ENCODE data around the gene KRTAP9-1.
"Not testable (repeated sequence)": the region's sequence is repeated elsewhere in the genome, so short reads cannot be mapped to it uniquely, and the experiment has no call there.

KRTAP9-1 gene, protein sequence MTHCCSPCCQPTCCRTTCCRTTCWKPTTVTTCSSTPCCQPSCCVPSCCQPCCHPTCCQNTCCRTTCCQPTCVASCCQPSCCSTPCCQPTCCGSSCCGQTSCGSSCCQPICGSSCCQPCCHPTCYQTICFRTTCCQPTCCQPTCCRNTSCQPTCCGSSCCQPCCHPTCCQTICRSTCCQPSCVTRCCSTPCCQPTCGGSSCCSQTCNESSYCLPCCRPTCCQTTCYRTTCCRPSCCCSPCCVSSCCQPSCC

DNA sequence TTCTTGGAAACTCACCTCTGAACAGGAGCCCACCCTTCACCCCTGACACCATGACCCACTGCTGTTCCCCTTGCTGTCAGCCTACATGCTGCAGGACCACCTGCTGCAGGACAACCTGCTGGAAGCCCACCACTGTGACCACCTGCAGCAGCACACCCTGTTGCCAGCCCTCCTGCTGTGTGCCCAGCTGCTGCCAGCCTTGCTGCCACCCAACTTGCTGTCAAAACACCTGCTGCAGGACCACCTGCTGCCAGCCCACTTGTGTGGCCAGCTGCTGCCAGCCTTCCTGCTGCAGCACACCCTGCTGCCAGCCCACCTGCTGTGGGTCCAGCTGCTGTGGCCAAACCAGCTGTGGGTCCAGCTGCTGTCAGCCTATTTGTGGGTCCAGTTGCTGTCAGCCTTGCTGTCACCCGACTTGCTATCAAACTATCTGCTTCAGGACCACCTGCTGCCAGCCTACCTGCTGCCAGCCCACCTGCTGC is at the start of gene KRTAP9-1:
TSS of gene KRTAP9-1 (plus strand) at position 51 of the 482 bp plus-strand sequence. CDS start at position 51, 0 bp downstream.
- DNase-seq (ENCODE audit: low read depth in 1 of 2, low spot score in 1 of 2) = not testable (repeated sequence)

DNA sequence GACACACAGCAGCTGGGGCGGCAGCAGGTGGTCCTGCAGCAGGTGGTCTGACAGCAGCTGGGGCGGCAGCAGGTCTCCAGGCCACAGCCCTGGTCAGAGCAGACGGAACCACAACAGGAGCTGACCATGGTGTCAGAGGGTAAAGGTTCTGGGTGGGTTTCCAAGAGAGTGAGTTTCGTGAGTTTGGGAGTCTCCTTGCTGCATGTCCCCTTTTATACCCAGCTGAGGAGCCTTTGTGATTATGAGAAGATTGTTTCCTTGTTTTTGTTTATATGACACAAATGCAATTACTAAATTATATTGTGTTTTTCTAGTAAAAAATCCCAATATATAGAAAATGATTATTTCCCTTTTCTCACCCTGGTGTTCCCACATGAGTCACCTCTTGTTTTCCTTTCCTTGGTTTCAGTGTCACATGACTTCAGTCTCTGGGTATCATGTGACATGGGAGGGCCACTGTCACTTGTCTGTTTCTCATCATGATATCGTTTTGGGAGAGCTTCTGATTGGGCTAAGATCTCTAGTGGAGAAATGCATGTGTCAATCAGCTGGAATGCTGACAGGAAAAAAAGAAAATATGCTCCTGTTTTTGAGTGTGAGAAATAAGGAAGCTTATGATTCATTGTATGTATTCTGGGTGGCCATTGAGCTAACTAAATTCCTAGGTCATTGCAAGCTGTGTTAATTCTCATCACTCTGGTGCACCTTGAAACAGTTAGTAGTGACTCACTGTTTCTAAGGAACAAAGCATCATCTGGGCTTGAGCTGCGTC is 49.1 kb upstream of the KRTAP9-1 start, which contains the start of gene KRTAP4-6:
TSS of gene KRTAP4-6 (minus strand) at position 185 of the 772 bp plus-strand sequence. CDS start at position 128, 57 bp downstream.
- DNase-seq (ENCODE audit: low read depth in 1 of 2, low spot score in 1 of 2) = no peak

DNA sequence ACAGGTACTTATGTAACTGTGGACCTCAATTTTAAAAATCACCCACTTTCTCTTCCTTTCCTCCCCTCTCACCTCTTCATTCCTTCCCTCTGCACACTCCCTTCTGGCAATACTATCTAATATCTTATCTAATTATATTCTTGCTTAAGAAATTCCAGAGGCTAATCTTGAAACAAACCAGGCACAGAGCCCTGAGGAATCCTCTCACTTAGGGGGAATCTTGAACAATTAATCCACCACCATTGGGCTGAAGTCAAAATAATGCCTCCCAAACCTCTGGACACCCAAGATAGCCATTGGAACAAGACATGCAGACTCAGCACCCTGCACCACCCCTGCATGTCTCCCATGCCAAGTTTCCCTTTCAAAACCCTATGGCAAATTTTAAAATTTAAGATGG is 48.3 kb upstream of the KRTAP9-1 start:
- no peak for DNase-seq (ENCODE audit: low read depth in 1 of 2, low spot score in 1 of 2)

DNA sequence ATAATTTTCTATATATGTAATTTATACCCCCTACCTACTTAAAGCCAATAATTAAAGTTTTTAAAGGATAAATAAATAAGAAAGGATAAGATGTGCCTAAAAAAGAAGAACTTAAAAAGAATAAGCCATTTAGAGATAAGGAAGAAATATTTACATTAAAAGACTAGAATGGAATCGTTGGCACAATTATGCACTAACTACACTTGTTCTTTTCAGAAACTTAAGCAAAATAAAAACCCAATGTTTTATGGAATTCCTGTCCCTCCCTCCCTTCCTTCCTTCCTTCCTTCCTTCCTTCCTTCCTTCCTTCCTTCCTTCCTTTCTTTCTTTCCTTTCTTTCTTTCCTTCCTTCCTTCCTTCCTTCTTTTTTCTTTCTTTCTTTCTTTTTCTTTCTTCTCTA is 44.8 kb upstream of the KRTAP9-1 start:
- DNase-seq (ENCODE audit: low read depth in 1 of 2, low spot score in 1 of 2) = no peak

DNA sequence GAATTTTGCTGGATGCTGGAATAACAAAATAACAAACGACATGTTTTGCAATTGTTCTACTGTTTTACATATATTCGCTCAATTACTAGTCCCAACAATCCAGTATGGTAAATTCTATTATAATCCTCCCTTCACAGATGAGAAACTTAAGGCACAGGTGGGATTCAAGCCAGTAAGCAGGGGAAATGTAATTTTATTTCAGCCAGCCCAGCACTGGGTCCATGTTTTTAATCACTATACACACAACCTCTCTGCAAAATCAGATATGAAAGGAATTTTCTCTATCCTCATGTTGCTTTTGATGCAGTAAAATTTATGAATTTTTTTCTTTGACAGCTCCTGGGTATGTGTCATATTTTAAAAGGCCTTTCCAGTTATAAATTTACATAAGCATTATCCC is 44.4 kb upstream of the KRTAP9-1 start:
- no peak for DNase-seq (ENCODE audit: low read depth in 1 of 2, low spot score in 1 of 2)

DNA sequence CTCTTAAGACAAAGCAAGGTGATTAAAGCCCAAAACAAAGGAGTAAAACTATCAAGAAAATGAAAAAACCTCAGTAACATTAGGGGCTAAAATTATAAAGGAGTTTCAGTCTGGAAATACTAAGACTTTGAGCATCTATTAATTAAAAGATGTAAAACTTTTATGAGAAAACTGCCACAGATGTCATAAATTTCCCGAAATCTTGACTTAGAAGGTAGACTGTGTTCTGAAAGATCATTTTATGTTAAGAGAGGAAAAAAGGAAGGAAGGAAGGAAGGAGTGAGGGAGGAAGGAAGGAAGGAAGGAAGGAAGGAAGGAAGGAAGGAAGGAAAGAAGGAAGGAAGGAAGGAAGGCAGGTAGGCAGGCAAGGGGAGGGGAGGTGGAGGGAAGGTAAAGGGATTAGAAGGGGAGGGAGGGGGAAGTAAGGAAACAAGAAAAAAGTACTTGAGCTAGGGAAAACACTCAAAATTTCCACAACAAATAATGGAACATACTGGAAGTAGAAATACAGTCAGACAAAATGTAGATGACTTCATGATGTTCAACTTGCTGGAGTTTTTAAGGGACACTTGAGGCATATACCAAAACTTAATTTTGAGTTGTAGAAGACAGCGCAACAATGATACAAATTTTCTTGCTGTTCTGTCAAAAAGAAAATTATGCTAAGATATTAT is 42.0 kb upstream of the KRTAP9-1 start:
- DNase-seq (ENCODE audit: low read depth in 1 of 2, low spot score in 1 of 2) = no peak

DNA sequence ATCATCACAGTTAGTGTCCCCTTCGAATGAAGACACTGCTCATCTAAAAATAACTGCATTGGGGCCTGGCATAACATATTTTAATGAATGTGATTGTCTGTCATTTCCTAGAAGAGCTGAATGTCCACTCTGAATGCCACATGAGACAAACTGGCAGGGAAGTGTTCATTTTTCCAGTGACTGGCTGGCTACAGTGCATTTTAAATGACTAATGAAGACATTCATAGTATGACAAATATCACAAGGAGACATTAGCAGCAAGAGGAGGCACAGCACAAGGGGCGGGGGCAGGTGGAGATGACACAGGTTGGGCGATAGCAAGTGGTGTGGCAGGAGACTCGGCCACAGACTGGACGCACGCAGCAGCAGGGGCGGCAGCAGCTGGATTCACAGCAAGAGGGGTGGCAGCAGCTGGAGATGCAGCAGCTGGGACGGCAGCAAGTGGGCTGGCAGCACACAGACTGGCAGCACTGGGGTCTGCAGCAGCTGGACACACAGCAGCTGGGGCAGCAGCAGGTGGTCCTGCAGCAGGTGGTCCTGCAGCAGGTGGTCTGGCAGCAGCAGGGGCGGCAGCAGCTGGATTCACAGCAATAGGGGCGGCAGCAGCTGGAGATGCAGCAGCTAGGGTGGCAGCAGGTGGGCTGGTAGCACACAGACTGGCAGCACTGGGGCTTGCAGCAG is 40.6 kb upstream of the KRTAP9-1 start:
- not testable (repeated sequence) for DNase-seq (ENCODE audit: low read depth in 1 of 2, low spot score in 1 of 2)

DNA sequence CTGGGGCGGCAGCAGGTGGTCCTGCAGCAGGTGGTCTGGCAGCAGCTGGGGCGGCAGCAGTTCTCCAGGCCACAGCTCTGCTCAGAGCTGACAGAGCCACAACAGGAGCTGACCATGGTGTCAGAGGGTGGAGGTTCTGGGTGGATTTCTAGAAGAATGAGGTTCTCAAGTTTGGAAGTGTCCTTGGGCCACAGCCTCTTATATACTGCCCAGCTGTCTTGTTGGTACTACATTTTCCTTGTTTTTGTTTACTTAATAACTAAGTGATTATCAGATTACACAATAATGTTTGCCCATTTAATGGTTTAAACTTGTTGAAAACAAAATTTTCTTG is 40.1 kb upstream of the KRTAP9-1 start, which contains the start of gene KRTAP4-5:
TSS of gene KRTAP4-5 (minus strand) at position 174 of the 334 bp plus-strand sequence. CDS start at position 116, 58 bp downstream.
- DNase-seq (ENCODE audit: low read depth in 1 of 2, low spot score in 1 of 2) = no peak

DNA sequence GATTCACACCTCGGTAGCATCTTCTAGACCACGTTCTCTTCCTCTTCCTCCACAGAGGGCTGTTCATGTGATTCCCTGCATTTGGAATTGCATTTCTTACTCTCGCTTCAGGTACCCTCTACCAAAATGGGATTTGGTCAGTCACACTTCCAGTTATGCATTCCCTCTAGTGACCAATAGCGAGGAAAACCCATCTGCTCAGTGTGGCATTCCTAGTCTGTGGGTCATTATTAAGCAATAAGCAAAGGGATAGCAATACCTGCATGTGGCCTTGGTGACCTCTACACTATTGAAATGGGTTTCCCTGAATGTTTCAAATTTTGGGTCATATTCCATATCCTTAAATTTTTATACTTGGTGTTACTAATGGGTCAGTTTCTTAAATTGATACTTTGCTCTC is 39.7 kb upstream of the KRTAP9-1 start:
- no peak for DNase-seq (ENCODE audit: low read depth in 1 of 2, low spot score in 1 of 2)

DNA sequence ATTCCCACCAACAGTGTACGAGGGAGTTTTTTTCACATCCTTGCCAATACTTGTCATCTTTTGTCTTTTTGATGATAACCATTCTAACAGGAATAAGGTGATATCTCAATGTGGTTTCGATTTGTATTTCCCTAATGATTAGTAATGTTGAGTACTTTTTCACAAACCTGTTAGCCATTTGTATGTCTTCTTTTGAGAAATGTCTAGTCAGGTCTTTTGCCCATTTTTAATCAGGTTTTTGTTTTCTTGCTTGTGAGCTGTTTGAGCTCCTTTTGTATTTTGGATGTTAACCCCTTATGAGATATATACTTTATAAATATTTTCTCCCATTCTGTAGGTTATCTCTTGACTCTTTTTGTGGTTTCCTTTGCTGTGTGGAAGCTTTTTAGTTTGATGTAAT is 38.2 kb upstream of the KRTAP9-1 start:
- no peak for DNase-seq (ENCODE audit: low read depth in 1 of 2, low spot score in 1 of 2)

DNA sequence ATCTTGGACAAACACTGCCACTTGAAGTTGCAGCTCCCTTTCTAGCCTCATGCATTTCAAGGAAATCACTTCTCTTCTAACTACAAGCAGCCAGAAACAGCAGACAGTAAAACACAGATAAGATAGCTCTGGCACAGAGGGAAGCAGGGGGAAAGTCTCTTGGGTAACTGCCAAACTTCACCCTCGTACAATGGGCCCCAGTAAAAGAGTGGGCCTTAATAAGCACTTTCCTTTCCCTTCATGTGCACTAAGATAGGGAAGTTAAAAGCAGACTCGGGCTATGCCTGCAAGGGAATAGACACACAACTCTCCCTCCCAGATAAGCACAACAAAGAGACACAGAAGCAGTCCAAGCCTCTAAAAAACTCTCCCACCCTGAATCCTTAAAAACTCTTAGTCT is 35.8 kb upstream of the KRTAP9-1 start:
- no peak for DNase-seq (ENCODE audit: low read depth in 1 of 2, low spot score in 1 of 2)

DNA sequence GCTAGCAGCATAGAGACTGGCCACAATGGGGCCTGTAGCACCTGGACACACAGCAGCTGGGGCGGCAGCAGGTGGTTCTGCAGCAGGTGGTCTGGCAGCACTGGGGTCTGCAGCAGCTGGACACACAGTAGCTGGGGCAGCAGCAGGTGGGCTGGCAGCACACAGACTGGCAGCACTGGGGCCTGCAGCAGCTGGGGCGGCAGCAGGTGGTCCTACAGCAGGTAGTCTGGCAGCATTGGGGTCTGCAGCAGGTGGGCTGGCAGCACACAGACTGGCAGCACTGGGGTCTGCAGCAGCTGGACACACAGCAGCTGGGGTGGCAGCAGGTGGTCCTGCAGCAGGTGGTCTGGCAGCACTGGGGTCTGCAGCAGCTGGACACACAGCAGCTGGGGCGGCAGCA is 29.5 kb upstream of the KRTAP9-1 start:
- not testable (repeated sequence) for DNase-seq (ENCODE audit: low read depth in 1 of 2, low spot score in 1 of 2)

DNA sequence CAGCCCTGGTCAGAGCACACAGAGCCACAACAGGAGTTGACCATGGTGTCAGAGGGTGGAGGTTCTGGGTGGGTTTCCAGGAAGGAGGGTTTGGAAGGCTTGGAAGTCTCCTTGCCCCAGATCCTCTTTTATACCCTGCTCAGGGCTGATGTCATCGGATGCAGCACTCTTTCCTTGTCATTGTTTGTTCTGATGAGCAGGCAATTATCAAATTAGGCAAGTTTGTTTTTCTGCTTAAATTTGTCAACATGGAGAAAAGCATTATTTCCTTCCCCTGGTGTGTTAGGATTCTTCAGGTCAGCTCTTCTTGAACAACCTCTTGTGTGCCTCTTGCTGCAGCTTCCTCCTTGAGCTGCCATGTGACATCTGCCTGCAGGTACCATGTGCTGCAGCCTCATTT is 29.0 kb upstream of the KRTAP9-1 start, which contains the start of gene KRTAP4-4:
TSS of gene KRTAP4-4 (minus strand) at position 101 of the 400 bp plus-strand sequence. CDS start at position 44, 57 bp downstream.
- no peak for DNase-seq (ENCODE audit: low read depth in 1 of 2, low spot score in 1 of 2)

DNA sequence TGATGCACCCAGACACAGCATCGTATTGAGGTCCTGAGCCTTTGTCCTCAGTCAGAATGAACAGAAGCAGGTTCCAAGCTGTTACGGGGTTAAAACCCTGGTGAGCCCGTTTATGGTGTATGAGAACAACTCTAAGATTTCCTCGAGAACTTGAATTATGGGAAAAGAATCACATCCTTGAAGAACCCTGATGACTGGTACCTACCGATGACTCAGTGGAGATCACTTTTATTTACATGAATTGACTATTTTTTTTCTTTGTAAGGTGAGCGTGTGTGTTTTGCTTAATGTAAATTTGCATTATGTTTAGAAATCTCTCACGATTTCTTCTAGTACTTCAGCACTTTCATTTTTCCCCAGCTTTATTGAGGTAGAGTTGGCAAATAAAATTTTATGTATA is 25.9 kb upstream of the KRTAP9-1 start:
- no peak for DNase-seq (ENCODE audit: low read depth in 1 of 2, low spot score in 1 of 2)

DNA sequence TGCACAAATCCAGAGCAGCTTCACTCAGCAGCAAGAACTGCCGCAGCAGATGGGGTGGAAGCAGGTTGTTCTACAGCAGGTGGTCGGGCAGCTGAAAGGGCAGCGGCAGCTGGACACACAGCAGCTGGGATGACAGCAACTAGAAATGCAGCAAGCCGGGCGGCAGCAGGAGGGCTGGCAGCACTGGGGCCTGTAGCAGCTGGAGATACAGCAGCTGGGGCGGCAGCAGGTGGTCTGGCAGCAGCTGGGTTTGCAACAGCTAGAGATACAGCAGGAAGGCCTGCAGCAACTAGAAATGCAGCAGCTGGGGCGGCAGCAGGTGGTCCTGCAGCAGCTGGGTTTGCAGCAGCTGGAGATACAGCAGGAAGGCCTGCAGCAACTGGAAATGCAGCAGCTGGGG is 22.1 kb upstream of the KRTAP9-1 start:
- no peak for DNase-seq (ENCODE audit: low read depth in 1 of 2, low spot score in 1 of 2)

DNA sequence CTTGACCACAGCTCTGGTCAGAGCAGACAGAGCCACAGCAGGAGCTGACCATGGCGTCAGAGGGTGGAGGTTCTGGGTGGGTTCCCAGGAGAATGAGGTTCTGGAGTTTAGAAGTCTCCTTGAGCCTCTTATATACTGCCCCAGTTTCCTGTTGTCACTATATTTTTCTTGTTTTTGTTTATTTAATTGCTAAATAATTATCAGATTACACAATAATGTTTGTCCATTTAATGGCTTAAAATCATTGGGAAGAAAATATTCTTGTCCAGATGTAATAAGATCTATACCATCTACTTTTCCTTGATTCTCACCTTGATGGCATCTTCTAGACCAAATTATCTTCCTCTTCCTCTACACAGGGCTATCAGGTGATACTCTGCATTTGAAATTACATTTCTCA is 21.6 kb upstream of the KRTAP9-1 start, which contains the start of gene KRTAP4-3:
TSS of gene KRTAP4-3 (minus strand) at position 101 of the 400 bp plus-strand sequence. CDS start at position 52, 49 bp downstream.
- no peak for DNase-seq (ENCODE audit: low read depth in 1 of 2, low spot score in 1 of 2)

DNA sequence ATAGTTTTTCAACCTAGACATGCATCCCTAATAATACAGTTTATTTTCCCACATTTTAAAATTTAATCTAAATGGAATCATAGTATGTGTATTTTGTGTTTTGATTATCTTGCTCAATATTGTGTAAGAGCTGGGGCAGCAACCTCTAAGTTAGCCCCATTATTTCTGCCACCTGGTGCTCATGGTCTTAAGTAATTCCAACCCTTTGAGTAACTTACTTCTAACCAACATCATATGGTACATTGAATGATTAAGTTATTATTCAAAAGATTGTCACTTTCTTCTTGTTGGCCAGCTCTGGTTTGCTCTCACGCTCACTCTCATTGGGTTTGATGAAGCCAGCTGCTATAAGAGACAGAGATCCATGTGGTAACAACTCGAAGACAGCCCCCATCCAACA is 17.8 kb upstream of the KRTAP9-1 start:
- DNase-seq (ENCODE audit: low read depth in 1 of 2, low spot score in 1 of 2) = no peak

DNA sequence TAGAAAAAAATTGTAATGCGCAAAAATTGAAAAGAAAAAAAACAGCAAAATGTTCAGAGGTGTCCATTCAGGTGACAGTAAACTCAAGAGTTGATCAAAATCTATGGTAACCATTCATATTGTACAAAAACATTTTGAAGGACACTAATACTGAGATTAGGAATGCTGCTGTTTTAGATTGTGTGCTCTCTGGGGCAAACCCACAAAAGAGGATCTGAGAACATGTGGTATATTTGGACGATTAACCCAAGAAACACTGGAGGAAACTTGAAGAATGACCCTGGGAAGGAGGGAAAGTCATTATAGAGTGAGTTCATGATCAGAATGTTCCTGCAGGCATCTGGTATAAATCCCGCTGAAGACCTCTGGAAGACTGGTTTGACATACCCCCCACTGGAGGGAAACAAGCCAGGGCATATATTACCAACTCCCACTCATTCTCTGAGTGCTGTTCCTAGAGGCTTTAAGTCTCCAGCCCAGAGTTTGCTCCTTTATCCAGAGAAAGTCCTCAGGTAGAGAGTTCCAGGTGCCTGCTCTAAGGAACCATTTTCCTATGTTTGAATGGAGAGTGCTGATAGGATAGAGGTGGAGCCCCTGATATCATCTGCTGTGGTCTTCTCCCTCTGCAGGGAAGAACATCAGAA is 12.8 kb upstream of the KRTAP9-1 start:
- no peak for DNase-seq (ENCODE audit: low read depth in 1 of 2, low spot score in 1 of 2)

DNA sequence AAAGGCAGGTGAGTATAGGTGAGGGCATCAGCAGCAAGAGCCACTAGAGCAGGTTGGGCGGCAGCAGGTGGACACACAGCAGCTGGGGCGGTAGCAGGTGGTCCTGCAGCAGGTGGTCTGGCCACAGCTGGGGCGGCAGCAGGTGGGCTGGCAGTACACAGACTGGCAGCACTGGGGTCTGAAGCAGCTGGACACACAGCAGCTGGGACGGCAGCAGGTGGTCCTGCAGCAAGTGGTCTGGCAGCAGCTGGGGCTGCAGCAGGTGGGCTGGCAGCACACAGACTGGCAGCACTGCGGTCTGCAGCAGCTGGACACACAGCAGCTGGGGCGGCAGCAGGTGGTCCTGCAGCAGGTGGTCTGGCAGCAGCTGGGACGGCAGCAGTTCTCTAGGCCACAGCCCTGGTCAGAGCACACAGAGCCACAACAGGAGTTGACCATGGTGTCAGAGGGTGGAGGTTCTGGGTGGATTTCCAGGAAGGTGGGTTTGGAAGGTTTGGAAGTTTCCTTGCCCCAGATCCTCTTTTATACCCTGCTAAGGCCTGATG is 11.9 kb upstream of the KRTAP9-1 start, which contains the start of gene KRTAP4-2:
TSS of gene KRTAP4-2 (minus strand) at position 495 of the 545 bp plus-strand sequence. CDS start at position 438, 57 bp downstream.
- DNase-seq (ENCODE audit: low read depth in 1 of 2, low spot score in 1 of 2) = no peak

DNA sequence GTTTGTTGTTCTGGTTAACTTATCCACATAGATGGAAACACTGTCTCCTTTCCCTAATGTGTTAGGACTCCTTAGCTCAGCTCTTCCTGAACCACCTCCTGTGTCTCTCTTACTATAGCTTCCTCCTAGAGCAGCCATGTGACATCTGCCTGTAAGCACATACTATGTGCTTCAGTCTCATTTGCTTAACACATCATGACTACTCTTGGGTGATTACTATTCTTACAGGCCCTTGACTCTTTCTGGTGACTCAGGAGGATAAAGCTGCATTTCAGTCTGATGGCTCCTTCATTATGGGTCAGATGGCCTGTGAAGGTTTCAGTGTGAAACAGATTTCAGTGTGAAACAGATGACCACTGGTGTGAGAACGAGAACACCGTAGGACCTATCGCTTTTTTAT is 11.3 kb upstream of the KRTAP9-1 start:
- DNase-seq (ENCODE audit: low read depth in 1 of 2, low spot score in 1 of 2) = no peak

All from activated CD4-positive, alpha-beta T cell treated with anti-CD3 and anti-CD28 coated beads, Interleukin-2, amount 50 U/mL, for 24 hours (primary cell).